VCaP (cell line): ENCODE data around the gene GRIN3A.
A peak's percentile ranks its signal among the peaks of the same experiment; 100 is the strongest.

Experiments
- H3K27ac ChIP-seq: fragments of 450-650 bp; 2 replicates; pipeline ENCODE4 v1.5.1; 2017
- CTCF ChIP-seq: fragments of 450-650 bp; conservative IDR thresholded peaks from 2 replicates; pipeline ENCODE4 v1.5.1; 2017; ENCODE audit warnings: mild to moderate bottlenecking, moderate library complexity

Gene GRIN3A

DNA sequence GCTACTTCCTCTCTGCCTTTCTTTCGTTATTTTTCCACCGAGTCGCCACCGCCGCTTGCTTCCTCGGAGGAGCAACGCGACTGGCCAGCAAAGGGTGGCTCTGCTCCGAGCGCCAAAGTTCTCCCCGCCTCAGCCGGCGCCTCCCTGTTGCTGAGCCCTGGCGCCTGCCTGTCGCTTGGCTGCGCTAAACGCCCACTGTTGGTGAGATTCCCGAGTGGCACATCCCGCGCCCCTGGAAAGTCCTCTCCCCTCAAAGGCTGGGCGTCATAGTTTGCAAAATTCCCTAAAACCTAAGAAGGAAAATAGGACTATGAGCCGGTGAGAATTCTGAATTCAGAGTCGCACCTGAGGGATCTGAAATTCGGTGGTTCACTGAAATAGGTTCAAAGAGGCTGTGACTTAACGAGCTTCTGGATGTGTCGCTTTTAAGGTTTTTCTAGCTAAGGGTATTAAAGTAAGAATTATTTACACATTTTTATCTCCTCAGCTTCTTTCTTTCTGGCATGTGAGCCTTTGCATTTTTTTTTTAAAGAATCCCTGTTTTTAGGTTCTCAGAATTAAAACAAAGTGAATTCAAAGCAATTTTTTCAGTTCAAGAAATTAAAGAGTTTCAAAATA is at the start of gene GRIN3A:
TSS of gene GRIN3A (minus strand) at position 82 of the 618 bp plus-strand sequence. CDS start 668 bp downstream, outside the sequence.
- peak; percentile 87 for TF ChIP-seq CTCF

GRCh38 chr9:101787891-101788290 is 49.4 kb upstream of the GRIN3A start:
- H3K27ac ChIP-seq = no peak overlapping the region
- no peak for TF ChIP-seq CTCF

More for the DNA sequence above, at the start of gene GRIN3A:
- peak within 1 kb of the TSS; percentile 56 for H3K27ac ChIP-seq

GRCh38 chr9:101778332-101778731 is 39.9 kb upstream of the GRIN3A start:
- TF ChIP-seq CTCF = no peak

DNA sequence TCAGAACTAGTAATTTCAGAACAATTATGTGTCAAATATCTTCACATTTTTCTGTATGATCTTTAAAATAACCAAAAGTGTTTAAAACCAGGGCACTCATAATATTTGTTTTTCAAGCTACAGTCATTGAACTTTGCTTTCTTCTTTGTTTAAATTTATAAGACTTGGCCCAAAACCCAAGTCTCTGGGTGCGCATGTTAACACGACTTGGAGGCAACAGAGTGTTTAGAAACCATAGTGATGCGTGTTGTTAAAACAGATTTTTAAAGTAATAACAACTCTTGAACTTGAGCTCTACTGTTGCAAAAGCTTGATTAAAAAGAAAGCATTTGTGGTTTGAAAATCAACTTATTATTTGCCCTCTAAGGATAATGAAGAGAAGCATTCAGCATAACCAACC is 26.0 kb upstream of the GRIN3A start:
- no peak for TF ChIP-seq CTCF
- no peak overlapping the region for H3K27ac ChIP-seq

More at GRCh38 chr9:101778332-101778731, 39.9 kb upstream of the GRIN3A start:
- H3K27ac ChIP-seq = no peak overlapping the region

- no peak for TF ChIP-seq CTCF
- no peak overlapping the region for H3K27ac ChIP-seq
Observed at GRCh38 chr9:101758304-101758930, 20.0 kb upstream of the GRIN3A start.

- H3K27ac ChIP-seq = no peak overlapping the region
- no peak for TF ChIP-seq CTCF
Observed at GRCh38 chr9:101753716-101754115, 15.3 kb upstream of the GRIN3A start.

DNA sequence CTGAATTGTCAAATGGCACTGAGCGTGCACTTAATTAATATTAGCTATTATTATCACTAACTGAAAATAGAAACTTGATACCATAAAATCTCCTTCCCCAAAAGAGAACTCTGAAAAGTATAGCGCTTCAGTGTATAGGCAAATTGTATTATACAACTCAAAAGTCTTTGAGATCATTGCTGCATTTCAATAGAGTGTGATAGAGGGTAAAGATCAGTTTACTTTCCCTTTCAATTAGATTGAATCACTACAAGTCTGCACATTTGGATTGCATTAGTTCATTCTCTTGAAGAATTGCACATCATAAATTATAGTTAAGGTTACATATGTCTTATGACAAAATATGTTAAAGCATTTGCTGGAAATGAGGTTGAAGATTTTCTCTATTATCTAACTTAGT is 13.4 kb upstream of the GRIN3A start:
- TF ChIP-seq CTCF = no peak
- H3K27ac ChIP-seq = no peak overlapping the region
